Endodermal cell (in vitro differentiated cells): ENCODE results near the gene WWC2. TPM values are rescaled to one million over a fixed set of nuclear protein-coding genes. Genes with fewer than 3 reads are reported as not detected.

Experiments used
- DNase-seq: peaks from one replicate; pipeline ENCODE4 v3.0.0-alpha.2; 2017
- H3K27ac ChIP-seq: 2 replicates; pipeline ENCODE4 v1.5.1; 2013; ENCODE audit warnings: mild to moderate bottlenecking, low read depth, low read length, moderate library complexity
- H3K27me3 ChIP-seq: 2 replicates; pipeline ENCODE4 v1.6.1; 2013; ENCODE audit warnings: mild to moderate bottlenecking, low read length, moderate library complexity; ENCODE audit not compliant: insufficient read depth, control insufficient read depth, poor library complexity, severe bottlenecking
- H3K36me3 ChIP-seq: 2 replicates; pipeline ENCODE4 v1.7.0; 2013; ENCODE audit warnings: mild to moderate bottlenecking, low read length, moderate library complexity; ENCODE audit not compliant: control insufficient read depth, insufficient read depth
- H3K4me1 ChIP-seq: one replicate; pipeline ENCODE4 v1.7.0; 2013; ENCODE audit warnings: low read length; ENCODE audit not compliant: control insufficient read depth, insufficient read depth
- H3K4me3 ChIP-seq: 2 replicates; pipeline ENCODE4 v1.5.1; 2013; ENCODE audit warnings: mild to moderate bottlenecking, low read length, moderate library complexity
- H3K9ac ChIP-seq: 2 replicates; pipeline ENCODE4 v1.6.1; 2013; ENCODE audit warnings: mild to moderate bottlenecking, low read length, moderate library complexity; ENCODE audit not compliant: poor library complexity, severe bottlenecking; ENCODE audit errors: extremely low read depth
- H3K9me3 ChIP-seq: 2 replicates; pipeline ENCODE4 v1.6.1; 2013; ENCODE audit warnings: mild to moderate bottlenecking, low read length, moderate library complexity; ENCODE audit not compliant: control insufficient read depth
- H3K27ac Mint-ChIP-seq: 2 replicates; pipeline ENCODE4 v1.8.0; 2020; ENCODE audit warnings: mixed read lengths
- H3K27me3 Mint-ChIP-seq: 2 replicates; pipeline ENCODE4 v1.8.0; 2021; ENCODE audit warnings: mild to moderate bottlenecking, mixed read lengths; ENCODE audit not compliant: insufficient read depth
- H3K36me3 Mint-ChIP-seq: 2 replicates; pipeline ENCODE4 v1.8.0; 2020; ENCODE audit warnings: low read depth, mixed read lengths
- H3K4me1 Mint-ChIP-seq: 2 replicates; pipeline ENCODE4 v1.8.0; 2020; ENCODE audit warnings: mixed read lengths
- H3K4me3 Mint-ChIP-seq: 2 replicates; pipeline ENCODE4 v1.8.0; 2020; ENCODE audit warnings: mild to moderate bottlenecking, moderate library complexity, mixed read lengths
- H3K9me3 Mint-ChIP-seq: 2 replicates; pipeline ENCODE4 v1.8.0; 2020; ENCODE audit warnings: mild to moderate bottlenecking, mixed read lengths
- WGBS, 2 experiments: methylation state at CpG; one replicate each; pipeline versions ENCODE4 v1.1.5 to v1.1.7; 2013; ENCODE audit warnings: missing lambda C conversion rate in 2 of 2, mixed read lengths in 1 of 2; ENCODE audit not compliant: insufficient coverage in 1 of 2, insufficient read length in 1 of 2; 5-methylcytosine and 5-hydroxymethylcytosine counted together
- long read RNA-seq, 4 experiments: library from polyadenylated mRNA in 2 of 4; library from RNA in 1 of 4; library from capped mRNA in 1 of 4; stranded (forward) in 3 of 4; unstranded in 1 of 4; transcript quantifications; one replicate each; pipeline ENCODE4 v2.0.0, GENCODE V29; 2020 to 2021; ENCODE audit warnings: inconsistent platforms in 1 of 4
- polyA plus RNA-seq, 2 experiments: library from polyadenylated mRNA; stranded (reverse); fragments of 50-300 nt; gene quantifications; one replicate each; pipeline ENCODE4 v1.2.3, GENCODE V29; 2013
- total RNA-seq, 2 donors: library from RNA; stranded (reverse); fragmentation: NEBNext Ultra II Directional in 1 of 2; extraction: Animal tissue kit (Norgen Biotek cat#: 25700) in 1 of 2; gene quantifications; 2 replicates in 1 of 2; 3 replicates in 1 of 2; pipeline ENCODE4 v1.2.1, GENCODE V29; 2021
- TF ChIP-seq, protein P1 (sequence below): fragments of 200-600 bp; sonication (generic); conservative IDR thresholded peaks from 2 replicates; pipeline ENCODE4 v1.5.0; 2021; ENCODE audit warnings: antibody characterized with exemption, mild to moderate bottlenecking

WWC2 gene
- total RNA-seq, result 100 to 1,000 TPM in 1 of 2 donors, 10 to 100 TPM in 1; 98.2 to 108 TPM
- 32.3 TPM for polyA plus RNA-seq (2013, experiment 1 of 2)
- polyA plus RNA-seq (2013, experiment 2 of 2), result 32.7 TPM
- long read RNA-seq, experiment 1, partial matches to known transcripts, result 19 of 21 reads
- long read RNA-seq, experiment 1, other reads (novel, unspliced or antisense), result 2 of 21 reads
- long read RNA-seq, experiment 2, full-length matches to known transcripts, result 49 of 105 reads
- long read RNA-seq, experiment 2, partial matches to known transcripts, result 30 of 105 reads
- long read RNA-seq, experiment 2, other reads (novel, unspliced or antisense), result 26 of 105 reads
- long read RNA-seq, experiment 3, full-length matches to known transcripts, result 37 of 97 reads
- long read RNA-seq, experiment 3, partial matches to known transcripts, result 51 of 97 reads
- long read RNA-seq, experiment 3, other reads (novel, unspliced or antisense), result 9 of 97 reads
- long read RNA-seq, experiment 4, partial matches to known transcripts, result 4 of 6 reads
- long read RNA-seq, experiment 4, other reads (novel, unspliced or antisense), result 2 of 6 reads

DNA sequence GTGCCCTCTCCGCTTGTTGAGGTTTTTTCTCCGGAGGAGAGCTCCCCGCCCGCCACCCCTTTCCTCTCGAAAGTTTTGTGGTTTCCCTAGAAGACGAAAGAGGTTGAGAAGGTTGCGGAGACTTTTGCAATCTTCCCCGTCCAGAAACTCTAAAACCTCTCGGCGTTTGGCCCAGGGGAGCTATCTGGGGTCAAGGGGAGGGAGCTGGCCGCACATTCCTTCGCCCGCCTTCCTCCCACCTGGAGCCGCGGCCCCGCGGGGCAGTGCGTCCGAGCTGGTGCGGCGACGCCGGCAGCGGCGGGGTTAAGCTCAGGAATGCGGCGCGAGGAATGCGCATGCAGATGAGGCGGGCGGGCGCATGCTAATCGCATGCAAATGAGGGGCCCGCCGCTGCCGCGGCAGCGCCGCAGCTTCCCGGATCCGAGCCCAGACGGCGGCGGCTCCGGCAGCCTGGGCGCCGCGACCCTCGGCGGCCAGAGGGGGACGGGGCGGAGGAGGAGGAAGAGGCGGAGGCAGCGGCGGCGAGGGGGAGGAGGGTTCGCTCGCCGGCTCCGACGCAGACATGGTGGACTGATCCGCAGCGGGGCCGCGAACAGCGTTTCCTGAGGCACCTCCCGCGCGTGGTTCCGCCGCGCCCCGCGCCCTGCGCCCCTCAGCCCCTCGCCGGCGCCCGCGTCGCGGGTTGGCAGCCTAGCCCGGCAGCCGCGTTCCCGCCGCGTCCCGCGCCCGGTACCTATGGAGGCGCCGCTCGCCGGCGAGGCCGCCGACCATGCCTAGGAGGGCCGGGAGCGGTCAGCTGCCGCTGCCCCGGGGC, at the start of gene WWC2:
WWC2 (plus strand) TSS at position 535 of the 814 bp plus-strand sequence; CDS start at position 770, 235 bp downstream.
- WGBS, 2 experiments, result 0 to 1% methylated on average over 17 to 101 of the region's 102 CpGs
- no peaks in the 10 kb centered on the region for H3K36me3 ChIP-seq
- peak within 1 kb of the TSS; percentile 95 for H3K27ac ChIP-seq

DNA sequence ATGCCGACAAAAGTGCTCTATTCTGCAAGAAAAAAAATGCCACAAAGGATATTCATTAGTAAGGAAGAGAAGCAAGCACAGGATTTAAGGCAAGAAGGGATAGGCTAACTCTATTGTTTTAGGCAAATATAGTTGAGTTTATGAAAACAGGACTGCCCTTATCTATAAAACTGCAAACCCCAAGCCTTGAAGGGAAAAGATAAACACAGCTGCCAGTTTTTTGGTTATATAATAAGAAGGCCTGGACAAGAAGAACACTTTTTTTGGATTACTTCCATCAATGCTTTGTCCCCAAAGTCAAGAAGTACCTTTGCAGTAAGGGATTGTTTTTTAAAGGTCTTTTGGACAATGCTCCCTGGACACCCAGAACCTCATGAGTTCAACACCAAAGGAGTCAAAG, 45.4 kb upstream of the WWC2 start:
- Mint-ChIP-seq H3K36me3 (no peaks in the 10 kb centered on the region), H3K27me3 (no peaks in the 10 kb centered on the region), H3K4me3 (no peak overlapping the region), H3K4me1 (no peaks in the 10 kb centered on the region), H3K9me3 (peaks cover 4% of the 10 kb centered on the region), H3K27ac (no peak overlapping the region)
- whole genome bisulfite sequencing, 2 experiments, result 95 to 100% methylated on average over 1 of the region's 1 CpG
- H3K27ac ChIP-seq, result no peak overlapping the region
- TF ChIP-seq, protein P1, sequence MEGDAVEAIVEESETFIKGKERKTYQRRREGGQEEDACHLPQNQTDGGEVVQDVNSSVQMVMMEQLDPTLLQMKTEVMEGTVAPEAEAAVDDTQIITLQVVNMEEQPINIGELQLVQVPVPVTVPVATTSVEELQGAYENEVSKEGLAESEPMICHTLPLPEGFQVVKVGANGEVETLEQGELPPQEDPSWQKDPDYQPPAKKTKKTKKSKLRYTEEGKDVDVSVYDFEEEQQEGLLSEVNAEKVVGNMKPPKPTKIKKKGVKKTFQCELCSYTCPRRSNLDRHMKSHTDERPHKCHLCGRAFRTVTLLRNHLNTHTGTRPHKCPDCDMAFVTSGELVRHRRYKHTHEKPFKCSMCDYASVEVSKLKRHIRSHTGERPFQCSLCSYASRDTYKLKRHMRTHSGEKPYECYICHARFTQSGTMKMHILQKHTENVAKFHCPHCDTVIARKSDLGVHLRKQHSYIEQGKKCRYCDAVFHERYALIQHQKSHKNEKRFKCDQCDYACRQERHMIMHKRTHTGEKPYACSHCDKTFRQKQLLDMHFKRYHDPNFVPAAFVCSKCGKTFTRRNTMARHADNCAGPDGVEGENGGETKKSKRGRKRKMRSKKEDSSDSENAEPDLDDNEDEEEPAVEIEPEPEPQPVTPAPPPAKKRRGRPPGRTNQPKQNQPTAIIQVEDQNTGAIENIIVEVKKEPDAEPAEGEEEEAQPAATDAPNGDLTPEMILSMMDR, result no peak
- H3K36me3 ChIP-seq, result no peaks in the 10 kb centered on the region
- no peaks in the 10 kb centered on the region for H3K27me3 ChIP-seq
- H3K4me1 ChIP-seq, result no peaks in the 10 kb centered on the region
- no peak for DNase-seq
- H3K9me3 ChIP-seq, result no peaks in the 10 kb centered on the region
- no peak overlapping the region for H3K4me3 ChIP-seq
- H3K9ac ChIP-seq, result no peak overlapping the region

More for the DNA sequence above, at the start of gene WWC2:
- no peaks in the 10 kb centered on the region for H3K36me3 Mint-ChIP-seq
- Histone ChIP-seq H3K4me3 (peak within 1 kb of the TSS; percentile 97), H3K27me3 (no peaks in the 10 kb centered on the region), H3K9me3 (no peaks in the 10 kb centered on the region), H3K9ac (peak within 1 kb of the TSS; percentile 97), H3K4me1 (peaks cover 11% of the 10 kb centered on the region)
- peaks cover 48% of the 10 kb centered on the region for H3K4me1 Mint-ChIP-seq
- H3K9me3 Mint-ChIP-seq, result no peaks in the 10 kb centered on the region
- DNase-seq, result peak; percentile 98
- H3K4me3 Mint-ChIP-seq, result peak within 1 kb of the TSS; percentile 87
- TF ChIP-seq, protein P1, result no peak
- H3K27ac Mint-ChIP-seq, result peak within 1 kb of the TSS; percentile 98
- no peaks in the 10 kb centered on the region for H3K27me3 Mint-ChIP-seq

- H3K9ac ChIP-seq, result no peak overlapping the region
- Mint-ChIP-seq H3K27me3 (no peaks in the 10 kb centered on the region), H3K27ac (no peak overlapping the region), H3K36me3 (no peaks in the 10 kb centered on the region), H3K4me3 (no peak overlapping the region), H3K9me3 (peaks cover 6% of the 10 kb centered on the region), H3K4me1 (no peaks in the 10 kb centered on the region)
- H3K27me3 ChIP-seq, result no peaks in the 10 kb centered on the region
- no peak overlapping the region for H3K27ac ChIP-seq
- WGBS, 2 experiments, result 95 to 100% methylated on average over 3 to 6 of the region's 6 CpGs
- H3K4me3 ChIP-seq, result no peak overlapping the region
- peaks cover 2% of the 10 kb centered on the region for H3K9me3 ChIP-seq
- H3K4me1 ChIP-seq, result no peaks in the 10 kb centered on the region
- no peaks in the 10 kb centered on the region for H3K36me3 ChIP-seq
- TF ChIP-seq, protein P1, result no peak
- no peak for DNase-seq
Observed at GRCh38 chr4:183057255-183057654, 41.8 kb upstream of the WWC2 start.
